Vagina (tissue), 2 donors: ENCODE data around the gene E2F3. TPM values are rescaled to one million over a fixed set of nuclear protein-coding genes. Genes with fewer than 3 reads are reported as not detected.

Source experiments
- DNase-seq, 2 donors: peaks; one replicate each; pipeline ENCODE4 v3.0.0-alpha.2; 2017; ENCODE audit errors: extremely low spot score in 2 of 2
- H3K27ac ChIP-seq: fragments of 200-600 bp; sonication (generic); one replicate; pipeline ENCODE4 v1.5.1; 2019
- H3K27me3 ChIP-seq: fragments of 200-600 bp; sonication (generic); one replicate; pipeline ENCODE4 v1.5.1; 2019
- H3K36me3 ChIP-seq, 2 donors: fragments of 200-600 bp; sonication (generic); one replicate each; pipeline ENCODE4 v1.5.1; 2017 to 2019
- H3K4me1 ChIP-seq: fragments of 200-600 bp; sonication (generic); one replicate; pipeline ENCODE4 v1.5.1; 2019
- H3K4me3 ChIP-seq, 2 donors: fragments of 200-600 bp; sonication (generic); 1 replicate in 1 of 2; 2 replicates in 1 of 2; pipeline ENCODE4 v1.5.1; 2016 to 2019
- H3K9me3 ChIP-seq: fragments of 200-600 bp; sonication (generic); one replicate; pipeline ENCODE4 v1.5.1; 2019
- POLR2A ChIP-seq, 2 donors: fragments of 450-650 bp; IDR thresholded peaks; one replicate each; pipeline ENCODE4 v1.6.1; 2017; ENCODE audit warnings: antibody characterized with exemption in 2 of 2, mild to moderate bottlenecking in 2 of 2, moderate library complexity in 2 of 2
- POLR2AphosphoS5 ChIP-seq, 2 donors: sonication (generic); formaldehyde crosslinking; IDR thresholded peaks; one replicate each; pipeline ENCODE4 v1.9.0; 2017; ENCODE audit warnings: antibody characterized with exemption in 2 of 2, mild to moderate bottlenecking in 2 of 2, low read depth in 1 of 2; ENCODE audit not compliant: insufficient read depth in 1 of 2
- intact Hi-C: fragments of 100-400 bp; cut with DNase I; formaldehyde crosslinking; loops from one replicate; pipeline ENCODE4 v1.15.1; 2023
- total RNA-seq: library from RNA; depleted of rRNA; stranded (reverse); fragments of >200 nt; gene quantifications from one replicate; pipeline ENCODE4 v1.2.3, GENCODE V29; 2016
- TF ChIP-seq, protein P1 (sequence below), 3 experiments: fragments of 450-650 bp in 2 of 3; fragments of 200-600 bp in 1 of 3; sonication (generic) in 1 of 3; IDR thresholded peaks; one replicate each; pipeline ENCODE4 v1.5.1; 2017 to 2019; ENCODE audit warnings: antibody characterized with exemption in 3 of 3, mild to moderate bottlenecking in 2 of 3, moderate library complexity in 2 of 3

Gene E2F3
- total RNA-seq, 1 donor from 2014 or later: 4.4 TPM

DNA sequence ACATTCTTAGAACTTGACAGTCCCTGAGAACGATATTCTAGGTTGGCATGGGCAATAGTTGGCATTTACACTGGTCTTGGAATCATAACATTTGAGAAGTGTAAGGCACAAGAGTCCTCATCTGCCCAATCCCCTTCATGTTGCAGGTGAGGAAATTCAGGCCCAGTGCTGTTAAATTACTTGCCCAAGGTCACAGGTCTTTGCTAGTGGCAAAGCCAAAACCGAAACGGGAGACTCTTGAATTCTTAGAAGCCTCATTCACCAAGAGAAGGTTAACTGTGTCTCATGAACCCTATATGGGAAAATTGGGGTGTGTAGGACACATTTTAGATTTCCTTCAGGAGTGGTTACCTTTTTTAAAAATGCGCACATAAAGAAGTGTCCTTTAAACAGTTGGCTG lies 7.2 kb downstream of the E2F3 start:
- intact Hi-C loops: no loop called here
- Histone ChIP-seq H3K9me3 (no peaks in the 10 kb centered on the region), H3K4me1 (peaks cover 10% of the 10 kb centered on the region), H3K36me3 (no peaks in the 10 kb centered on the region), H3K27me3 (no peaks in the 10 kb centered on the region), H3K4me3 (no peak overlapping the region), H3K27ac (no peak overlapping the region)
- TF ChIP-seq, protein P1, sequence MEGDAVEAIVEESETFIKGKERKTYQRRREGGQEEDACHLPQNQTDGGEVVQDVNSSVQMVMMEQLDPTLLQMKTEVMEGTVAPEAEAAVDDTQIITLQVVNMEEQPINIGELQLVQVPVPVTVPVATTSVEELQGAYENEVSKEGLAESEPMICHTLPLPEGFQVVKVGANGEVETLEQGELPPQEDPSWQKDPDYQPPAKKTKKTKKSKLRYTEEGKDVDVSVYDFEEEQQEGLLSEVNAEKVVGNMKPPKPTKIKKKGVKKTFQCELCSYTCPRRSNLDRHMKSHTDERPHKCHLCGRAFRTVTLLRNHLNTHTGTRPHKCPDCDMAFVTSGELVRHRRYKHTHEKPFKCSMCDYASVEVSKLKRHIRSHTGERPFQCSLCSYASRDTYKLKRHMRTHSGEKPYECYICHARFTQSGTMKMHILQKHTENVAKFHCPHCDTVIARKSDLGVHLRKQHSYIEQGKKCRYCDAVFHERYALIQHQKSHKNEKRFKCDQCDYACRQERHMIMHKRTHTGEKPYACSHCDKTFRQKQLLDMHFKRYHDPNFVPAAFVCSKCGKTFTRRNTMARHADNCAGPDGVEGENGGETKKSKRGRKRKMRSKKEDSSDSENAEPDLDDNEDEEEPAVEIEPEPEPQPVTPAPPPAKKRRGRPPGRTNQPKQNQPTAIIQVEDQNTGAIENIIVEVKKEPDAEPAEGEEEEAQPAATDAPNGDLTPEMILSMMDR (IDR thresholded peaks at IDR 0.05): no peak
- TF ChIP-seq POLR2A (IDR thresholded peaks at IDR 0.05) (no peak), POLR2AphosphoS5 (IDR thresholded peaks at IDR 0.05; ENCODE audit: insufficient read depth in 1 of 2, low read depth in 1 of 2) (no peak)
- DNase-seq: no peak

DNA sequence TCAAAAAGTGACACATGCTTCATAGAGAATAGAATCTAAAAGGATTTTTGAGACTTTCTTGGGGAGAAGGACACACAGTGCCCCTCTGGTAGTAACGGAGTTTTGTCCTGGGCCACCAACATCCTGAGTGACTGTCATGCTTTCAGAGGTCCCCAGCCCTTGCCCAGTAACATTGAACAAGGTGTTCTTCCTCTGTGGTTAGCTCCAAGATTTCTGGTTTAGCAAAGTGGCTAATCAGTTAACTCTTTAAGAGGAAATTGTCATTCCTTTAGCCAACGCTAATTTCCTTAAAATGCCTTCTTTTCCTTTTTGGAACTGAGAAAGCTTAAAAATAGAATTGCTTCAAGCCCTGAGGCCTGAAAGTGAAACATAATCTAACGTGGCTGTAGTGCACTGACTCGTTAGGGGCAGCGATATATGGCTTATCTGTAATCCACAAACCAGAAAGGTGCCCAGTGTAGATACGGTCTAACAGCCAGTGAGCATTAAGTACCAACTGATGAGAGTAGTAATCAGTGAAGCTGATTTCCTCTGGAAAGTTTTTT lies 7.8 kb downstream of the E2F3 start:
- no peaks in the 10 kb centered on the region for H3K27me3 ChIP-seq
- no peak for DNase-seq
- no peaks in the 10 kb centered on the region for H3K36me3 ChIP-seq
- intact Hi-C loops: no loop called here
- TF ChIP-seq, protein P1 (IDR thresholded peaks at IDR 0.05): no peak
- TF ChIP-seq POLR2AphosphoS5 (IDR thresholded peaks at IDR 0.05; ENCODE audit: insufficient read depth in 1 of 2, low read depth in 1 of 2) (no peak), POLR2A (IDR thresholded peaks at IDR 0.05) (no peak)
- H3K4me3 ChIP-seq: no peak overlapping the region
- H3K9me3 ChIP-seq: no peaks in the 10 kb centered on the region
- peaks cover 3% of the 10 kb centered on the region for H3K4me1 ChIP-seq
- H3K27ac ChIP-seq: no peak overlapping the region

DNA sequence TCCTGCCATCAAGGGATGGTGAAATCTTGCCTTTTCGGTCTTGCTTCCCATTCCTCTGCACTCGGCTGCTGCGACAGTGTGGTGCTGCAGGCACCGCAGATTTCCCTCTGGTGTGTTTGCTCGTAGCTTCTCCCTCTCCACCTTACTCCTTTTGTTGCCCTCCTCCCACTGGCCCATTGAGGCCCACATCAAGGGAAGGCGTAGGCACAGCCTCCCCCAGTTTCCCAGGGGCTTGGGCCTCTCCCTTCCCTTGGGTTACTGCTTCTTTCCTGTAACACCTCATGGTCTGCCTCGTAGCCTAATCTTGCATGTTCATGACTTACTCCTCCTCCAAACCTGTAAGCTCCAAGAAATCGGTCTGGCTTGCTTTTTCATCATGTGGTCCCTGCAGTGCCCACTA lies 9.9 kb downstream of the E2F3 start:
- Histone ChIP-seq H3K9me3 (no peaks in the 10 kb centered on the region), H3K36me3 (no peaks in the 10 kb centered on the region), H3K4me1 (no peaks in the 10 kb centered on the region), H3K4me3 (no peak overlapping the region), H3K27me3 (no peaks in the 10 kb centered on the region), H3K27ac (no peak overlapping the region)
- intact Hi-C loops: no loop called here
- DNase-seq: no peak
- TF ChIP-seq POLR2A (IDR thresholded peaks at IDR 0.05) (no peak), POLR2AphosphoS5 (IDR thresholded peaks at IDR 0.05; ENCODE audit: insufficient read depth in 1 of 2, low read depth in 1 of 2) (no peak)
- TF ChIP-seq, protein P1 (IDR thresholded peaks at IDR 0.05): no peak

DNA sequence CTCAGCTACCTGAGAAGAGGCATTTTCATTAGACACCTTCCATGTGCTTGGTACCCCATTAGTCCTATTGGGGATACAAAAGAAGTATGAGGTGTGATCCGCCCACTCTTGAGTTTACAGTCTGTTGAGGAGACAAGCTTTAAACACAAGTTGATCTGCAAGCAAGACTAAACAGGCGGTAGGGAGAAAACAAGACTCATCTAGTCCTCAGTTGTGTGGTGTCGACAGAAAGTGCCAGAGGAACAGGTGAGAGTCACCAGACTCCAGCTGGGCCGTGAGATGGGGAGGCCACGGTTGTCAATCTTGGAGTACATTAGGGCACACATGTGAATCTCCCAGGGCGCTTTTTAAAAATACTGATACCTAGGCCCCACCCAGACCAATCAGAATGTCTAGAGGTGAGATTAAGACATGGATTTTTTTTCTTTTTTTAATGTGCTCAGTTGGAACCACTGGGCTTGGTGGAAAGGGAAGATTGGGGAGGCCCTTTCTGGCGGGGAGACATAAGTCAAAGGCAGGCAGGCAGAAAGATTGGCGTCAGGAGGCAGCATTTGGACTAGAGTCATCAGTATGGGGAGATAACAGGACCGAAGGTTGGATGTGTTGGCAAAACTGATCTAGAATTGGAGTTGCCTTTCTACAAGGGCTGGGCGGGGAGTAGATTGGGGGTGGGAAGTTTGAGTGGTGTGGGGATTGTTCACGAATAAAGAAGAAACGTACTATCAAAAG lies 10.4 kb downstream of the E2F3 start:
- Histone ChIP-seq H3K4me3 (no peak overlapping the region), H3K4me1 (no peaks in the 10 kb centered on the region), H3K9me3 (no peaks in the 10 kb centered on the region), H3K36me3 (no peaks in the 10 kb centered on the region), H3K27ac (no peak overlapping the region), H3K27me3 (no peaks in the 10 kb centered on the region)
- DNase-seq: no peak
- intact Hi-C loops: no loop called here
- no peak for TF ChIP-seq POLR2A (IDR thresholded peaks at IDR 0.05)
- TF ChIP-seq, protein P1 (IDR thresholded peaks at IDR 0.05): no peak
- no peak for TF ChIP-seq POLR2AphosphoS5 (IDR thresholded peaks at IDR 0.05; ENCODE audit: insufficient read depth in 1 of 2, low read depth in 1 of 2)

DNA sequence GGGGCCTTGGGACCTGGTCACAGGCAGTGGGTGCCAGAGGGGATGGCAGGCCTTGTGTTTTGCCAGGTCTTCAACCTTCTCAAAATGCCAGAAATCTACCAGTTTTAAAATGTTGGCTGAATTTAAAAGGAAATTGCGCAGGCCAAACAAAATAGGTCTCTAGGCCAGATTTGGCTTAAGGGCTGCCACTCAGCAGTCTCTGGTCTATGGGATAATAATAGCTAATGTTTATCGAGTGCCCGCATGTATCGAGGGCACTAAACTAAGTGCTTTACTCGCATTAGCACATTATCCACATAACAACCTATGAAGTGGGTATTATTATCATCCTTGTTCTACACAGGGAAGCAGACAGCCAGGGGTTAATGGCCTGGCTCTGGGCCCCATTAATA lies 11.0 kb downstream of the E2F3 start:
- intact Hi-C loops: no loop called here
- Histone ChIP-seq H3K4me3 (no peak overlapping the region), H3K27ac (no peak overlapping the region), H3K36me3 (no peaks in the 10 kb centered on the region), H3K9me3 (no peaks in the 10 kb centered on the region), H3K4me1 (no peaks in the 10 kb centered on the region), H3K27me3 (no peaks in the 10 kb centered on the region)
- TF ChIP-seq, protein P1 (IDR thresholded peaks at IDR 0.05): no peak
- TF ChIP-seq POLR2AphosphoS5 (IDR thresholded peaks at IDR 0.05; ENCODE audit: insufficient read depth in 1 of 2, low read depth in 1 of 2) (no peak), POLR2A (IDR thresholded peaks at IDR 0.05) (no peak)
- DNase-seq: no peak
